Liver (tissue), 3 donors: Measurements from ENCODE around the gene SLC25A21.

Experiments
- CTCF ChIP-seq: fragments of 150-350 bp; IDR thresholded peaks from 2 replicates; pipeline ENCODE4 v1.5.1; 2017; ENCODE audit warnings: improper control_type of control experiment, low read depth, low read length; ENCODE audit not compliant: missing input control
- FOXA1 ChIP-seq: IDR thresholded peaks from 2 replicates; pipeline ENCODE4 v1.6.1; 2016; ENCODE audit warnings: antibody characterized with exemption
- HNF4G ChIP-seq: IDR thresholded peaks from 2 replicates; pipeline ENCODE4 v1.6.1; 2016; ENCODE audit warnings: antibody characterized with exemption
- MAX ChIP-seq: IDR thresholded peaks from 2 replicates; pipeline ENCODE4 v1.6.1; 2016; ENCODE audit warnings: antibody characterized with exemption
- RAD21 ChIP-seq, 2 donors: IDR thresholded peaks; 2 replicates each; pipeline ENCODE4 v1.6.1; 2016; ENCODE audit warnings: antibody characterized with exemption in 2 of 2, mild to moderate bottlenecking in 2 of 2
- REST ChIP-seq: IDR thresholded peaks from 2 replicates; pipeline ENCODE4 v1.6.1; 2016; ENCODE audit warnings: antibody characterized with exemption, mild to moderate bottlenecking
- YY1 ChIP-seq: IDR thresholded peaks from 2 replicates; pipeline ENCODE4 v1.6.1; 2016; ENCODE audit warnings: antibody characterized with exemption, mild to moderate bottlenecking
- ZBTB33 ChIP-seq: IDR thresholded peaks from 2 replicates; pipeline ENCODE4 v1.6.1; 2016; ENCODE audit warnings: antibody characterized with exemption
- donor health status: healthy.
- donor health status: healthy.

GRCh38 chr14:36879558-36879957, 292.8 kb downstream of the SLC25A21 start:
- TF ChIP-seq CTCF (no peak), YY1 (no peak), RAD21 (IDR thresholded peaks at IDR 0.05) (no peak), HNF4G (no peak), ZBTB33 (no peak), REST (no peak), FOXA1 (no peak), MAX (no peak)
